Spleen (tissue), 11 donors: ENCODE measurements around the gene SPATA3. TPM values are rescaled to one million over a fixed set of nuclear protein-coding genes. Genes with fewer than 3 reads are reported as not detected.

Source experiments
- DNase-seq: peaks from one replicate; pipeline ENCODE4 v3.0.0-alpha.2; 2020
- H3K27ac ChIP-seq, 8 donors: fragments of 200-600 bp; sonication (generic) in 7 of 8; 1 replicate in 4 of 8; 2 replicates in 4 of 8; pipeline versions ENCODE4 v1.5.0 to v1.8.0; 2016 to 2021; ENCODE audit warnings: inconsistent platforms in 4 of 8, mild to moderate bottlenecking in 4 of 8, moderate library complexity in 1 of 8
- H3K27me3 ChIP-seq, 7 donors: fragments of 200-600 bp; sonication (generic) in 6 of 7; replicated peaks in 1 of 7; 1 replicate in 4 of 7; 2 replicates in 3 of 7; pipeline versions ENCODE4 v1.5.0 to v1.8.0; 2016 to 2021; ENCODE audit warnings: inconsistent platforms in 3 of 7, mild to moderate bottlenecking in 1 of 7
- H3K36me3 ChIP-seq, 6 donors: fragments of 200-600 bp; sonication (generic) in 5 of 6; 1 replicate in 4 of 6; 2 replicates in 2 of 6; pipeline versions ENCODE4 v1.5.0 to v1.8.0; 2016 to 2021; ENCODE audit warnings: inconsistent platforms in 2 of 6
- H3K4me1 ChIP-seq, 6 donors: fragments of 200-600 bp; sonication (generic) in 5 of 6; 1 replicate in 3 of 6; 2 replicates in 3 of 6; pipeline versions ENCODE4 v1.5.0 to v1.8.0; 2016 to 2021; ENCODE audit warnings: inconsistent platforms in 3 of 6
- H3K4me3 ChIP-seq, 8 donors: fragments of 200-600 bp; sonication (generic) in 7 of 8; 1 replicate in 4 of 8; 2 replicates in 4 of 8; pipeline versions ENCODE4 v1.5.0 to v1.8.0; 2016 to 2021; ENCODE audit warnings: inconsistent platforms in 4 of 8, mild to moderate bottlenecking in 4 of 8, moderate library complexity in 2 of 8
- H3K9me3 ChIP-seq, 8 donors: fragments of 200-600 bp; sonication (generic) in 7 of 8; 1 replicate in 4 of 8; 2 replicates in 4 of 8; pipeline versions ENCODE4 v1.5.0 to v1.8.0; 2016 to 2021; ENCODE audit warnings: inconsistent platforms in 4 of 8
- POLR2A ChIP-seq, 3 donors: fragments of 450-650 bp; IDR thresholded peaks; one replicate each; pipeline ENCODE4 v1.5.1; 2017; ENCODE audit warnings: antibody characterized with exemption in 3 of 3, mild to moderate bottlenecking in 1 of 3
- POLR2AphosphoS5 ChIP-seq, 3 donors: sonication (generic); formaldehyde crosslinking; IDR thresholded peaks; one replicate each; pipeline ENCODE4 v1.5.1; 2017; ENCODE audit warnings: antibody characterized with exemption in 3 of 3
- WGBS, 5 donors: extraction: QIAGEN DNeasy Blood & Tissue Kit in 3 of 5; methylation state at CpG; one replicate each; pipeline versions ENCODE4 v1.1.5 to v1.1.7; 2013 to 2018; 5-methylcytosine and 5-hydroxymethylcytosine counted together
- intact Hi-C: fragments of 100-400 bp; cut with DNase I; formaldehyde crosslinking; loops from one replicate; pipeline ENCODE4 v1.15.0; 2023; ENCODE audit warnings: low total_unique reads
- polyA plus RNA-seq, 3 donors: library from polyadenylated mRNA; stranded (reverse); fragments of 200-250 nt; gene quantifications; one replicate each; pipeline ENCODE4 v1.2.1, GENCODE V29; 2013
- total RNA-seq, 7 donors: library from RNA; depleted of rRNA in 3 of 7; stranded (reverse); fragments of >200 nt in 3 of 7; fragmentation: NEBNext Ultra II Directional in 4 of 7; extraction: Animal tissue kit (Norgen Biotek cat#: 25700) in 4 of 7; gene quantifications; one replicate each; pipeline versions ENCODE4 v1.1.0 to v1.2.1, GENCODE V29; 2016 to 2021
- TF ChIP-seq, protein P1 (sequence below), 11 experiments: fragments of 200-600 bp in 7 of 11; fragments of 450-650 bp in 4 of 11; sonication (generic) in 4 of 11; IDR thresholded peaks in 8 of 11; conservative IDR thresholded peaks in 3 of 11; 1 replicate in 7 of 11; 2 replicates in 4 of 11; pipeline versions ENCODE4 v1.4.0 to v1.8.0; 2016 to 2021; ENCODE audit warnings: antibody characterized with exemption in 11 of 11, inconsistent platforms in 4 of 11, mild to moderate bottlenecking in 1 of 11
- donor health status: healthy with polysubstance abuse.
- donor health status: DM: no; HTN: no; CAD: no; lungs with moderate emphysema.
- donor health status: DM: no; HTN: no; CAD: no.
- donor health status: Bipolar disorder and iron deficiency.
- donor health status: healthy.
- donor health status: DM: no; HTN: no; CAD: no.
- donor health status: DM: yes; HTN: yes; CAD: no.

Gene SPATA3
- total and polyA plus RNA-seq, 10 donors = not detected

GRCh38 chr2:230985519-230986231 is 10.2 kb upstream of the SPATA3 start:
- intact Hi-C loops = loop anchor here (2.0 to 10.0 kb wide), 2 partner anchors 71 to 161 kb away; no protein-coding TSS in a partner anchor
- TF ChIP-seq, protein P1, sequence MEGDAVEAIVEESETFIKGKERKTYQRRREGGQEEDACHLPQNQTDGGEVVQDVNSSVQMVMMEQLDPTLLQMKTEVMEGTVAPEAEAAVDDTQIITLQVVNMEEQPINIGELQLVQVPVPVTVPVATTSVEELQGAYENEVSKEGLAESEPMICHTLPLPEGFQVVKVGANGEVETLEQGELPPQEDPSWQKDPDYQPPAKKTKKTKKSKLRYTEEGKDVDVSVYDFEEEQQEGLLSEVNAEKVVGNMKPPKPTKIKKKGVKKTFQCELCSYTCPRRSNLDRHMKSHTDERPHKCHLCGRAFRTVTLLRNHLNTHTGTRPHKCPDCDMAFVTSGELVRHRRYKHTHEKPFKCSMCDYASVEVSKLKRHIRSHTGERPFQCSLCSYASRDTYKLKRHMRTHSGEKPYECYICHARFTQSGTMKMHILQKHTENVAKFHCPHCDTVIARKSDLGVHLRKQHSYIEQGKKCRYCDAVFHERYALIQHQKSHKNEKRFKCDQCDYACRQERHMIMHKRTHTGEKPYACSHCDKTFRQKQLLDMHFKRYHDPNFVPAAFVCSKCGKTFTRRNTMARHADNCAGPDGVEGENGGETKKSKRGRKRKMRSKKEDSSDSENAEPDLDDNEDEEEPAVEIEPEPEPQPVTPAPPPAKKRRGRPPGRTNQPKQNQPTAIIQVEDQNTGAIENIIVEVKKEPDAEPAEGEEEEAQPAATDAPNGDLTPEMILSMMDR (IDR thresholded peaks at IDR 0.05 in 8 of 11, conservative IDR thresholded peaks at IDR 0.05 in 3 of 11) = no peak
- TF ChIP-seq POLR2A (IDR thresholded peaks at IDR 0.05) (no peak), POLR2AphosphoS5 (IDR thresholded peaks at IDR 0.05) (no peak)
- Histone ChIP-seq H3K4me1 (peaks cover 4 to 18% (median 9%) of the 10 kb centered on the region in 6 donors), H3K9me3 (no peaks in the 10 kb centered on the region), H3K4me3 (no peak overlapping the region), H3K36me3 (no peaks in the 10 kb centered on the region), H3K27me3 (peaks cover 0 to 27% (median 11%) of the 10 kb centered on the region in 7 donors), H3K27ac (peak overlapping the region in 1 of 8 donors; percentile 10)
- no peak for DNase-seq
- WGBS, 5 donors = 84 to 90% (median 87%) methylated on average over 12 of the region's 12 CpGs

DNA sequence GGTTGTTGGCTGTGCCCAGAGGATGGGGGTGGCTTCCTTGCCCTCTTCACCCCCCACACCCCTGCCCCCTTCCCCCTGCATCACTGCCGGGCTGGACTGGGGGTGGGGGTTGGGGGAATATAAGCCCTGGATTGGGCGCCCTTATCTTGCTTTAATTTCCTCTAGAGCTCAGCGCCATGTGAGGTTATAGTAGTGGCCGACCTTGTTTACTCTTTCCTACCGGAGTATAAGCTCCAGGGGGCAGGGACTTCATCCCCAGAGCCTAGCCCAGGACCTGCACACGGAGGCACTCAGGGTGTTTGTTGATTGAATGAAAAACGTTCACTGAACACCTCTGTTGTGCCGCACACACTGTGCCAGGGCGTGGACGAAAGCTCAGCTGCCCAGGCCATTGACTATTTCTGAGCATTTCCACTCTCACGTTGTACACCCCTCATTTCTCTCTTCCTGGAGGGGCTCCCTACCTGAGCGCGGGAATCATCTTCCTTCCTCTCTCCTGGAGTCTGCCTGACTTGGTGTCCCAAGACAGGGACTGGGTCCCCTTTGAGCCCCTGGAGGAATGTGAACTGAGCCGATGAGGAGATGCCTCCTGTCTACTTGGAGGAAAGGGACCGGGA is 9.3 kb upstream of the SPATA3 start:
- no peaks in the 10 kb centered on the region for H3K9me3 ChIP-seq
- peaks cover 4 to 11% (median 9%) of the 10 kb centered on the region in 6 donors for H3K4me1 ChIP-seq
- no peak for TF ChIP-seq POLR2AphosphoS5 (IDR thresholded peaks at IDR 0.05)
- TF ChIP-seq, protein P1 (IDR thresholded peaks at IDR 0.05 in 8 of 11, conservative IDR thresholded peaks at IDR 0.05 in 3 of 11) = no peak
- no peak for TF ChIP-seq POLR2A (IDR thresholded peaks at IDR 0.05)
- no peak overlapping the region for H3K27ac ChIP-seq
- 42 to 54% (median 44%) methylated on average over 15 of the region's 15 CpGs for WGBS, 5 donors
- intact Hi-C loops = loop anchor here (2.0 to 10.0 kb wide), 2 partner anchors 72 to 162 kb away; no protein-coding TSS in a partner anchor
- H3K4me3 ChIP-seq = peak overlapping the region in 7 of 8 donors; percentile 25 to 69 (median 32)
- DNase-seq = no peak
- H3K36me3 ChIP-seq = no peaks in the 10 kb centered on the region
- peaks cover 0 to 36% (median 16%) of the 10 kb centered on the region in 7 donors for H3K27me3 ChIP-seq

- intact Hi-C loops = loop anchor here (2.0 to 10.0 kb wide), 2 partner anchors 73 to 163 kb away; no protein-coding TSS in a partner anchor
- H3K36me3 ChIP-seq = no peaks in the 10 kb centered on the region
- peaks cover 4 to 11% (median 9%) of the 10 kb centered on the region in 6 donors for H3K4me1 ChIP-seq
- peak overlapping the region in 7 of 8 donors; percentile 25 to 69 (median 32) for H3K4me3 ChIP-seq
- WGBS, 5 donors = 9 to 14% (median 13%) methylated on average over 27 to 34 of the region's 34 CpGs
- no peak overlapping the region for H3K27ac ChIP-seq
- TF ChIP-seq POLR2AphosphoS5 (IDR thresholded peaks at IDR 0.05) = peak; percentile 35 to 70 (median 49)
- TF ChIP-seq, protein P1 (IDR thresholded peaks at IDR 0.05 in 8 of 11, conservative IDR thresholded peaks at IDR 0.05 in 3 of 11) = peak; percentile 79 to 98 (median 96)
- no peak for TF ChIP-seq POLR2A (IDR thresholded peaks at IDR 0.05)
- no peaks in the 10 kb centered on the region for H3K9me3 ChIP-seq
- peak; percentile 95 for DNase-seq
- peaks cover 0 to 44% (median 16%) of the 10 kb centered on the region in 7 donors for H3K27me3 ChIP-seq
These were observed 8.5 kb upstream of the SPATA3 start for GRCh38 chr2:230987137-230988020.
